ENCODE data around the gene POLE.

POLE gene

GRCh38 chr12:132625731-132626430 is 61.3 kb downstream of the POLE start:
- no peak for DNase-seq

- DNase-seq = no peak
Measured at GRCh38 chr12:132624910-132625630, 62.1 kb downstream of the POLE start.

GRCh38 chr12:132624186-132624855 is 62.8 kb downstream of the POLE start:
- no peak for DNase-seq

GRCh38 chr12:132623072-132623869 is 63.9 kb downstream of the POLE start:
- no peak for DNase-seq

- DNase-seq = peak; percentile 59
Measured at GRCh38 chr12:132622437-132623071, 64.6 kb downstream of the POLE start.

GRCh38 chr12:132621657-132622435 is 65.3 kb downstream of the POLE start:
- DNase-seq = no peak

- no peak for DNase-seq
Measured at GRCh38 chr12:132620899-132621656, 66.1 kb downstream of the POLE start.

GRCh38 chr12:132620113-132620898 is 66.8 kb downstream of the POLE start:
- no peak for DNase-seq

- DNase-seq = no peak
Measured at GRCh38 chr12:132619386-132620112, 67.6 kb downstream of the POLE start.

GRCh38 chr12:132619071-132619385 is 68.1 kb downstream of the POLE start:
- no peak for DNase-seq

GRCh38 chr12:132618683-132619043 is 68.5 kb downstream of the POLE start, which contains the start of gene P2RX2:
TSS of gene P2RX2 (plus strand) at chr12:132618776. CDS start at chr12:132618817, 41 bp downstream.
- no peak for DNase-seq

- no peak for DNase-seq
Measured at GRCh38 chr12:132617822-132618682, 69.1 kb downstream of the POLE start.

GRCh38 chr12:132617135-132617701 is 69.9 kb downstream of the POLE start:
- no peak for DNase-seq

- no peak for DNase-seq
Measured at GRCh38 chr12:132615579-132616038, 71.5 kb downstream of the POLE start.

- peak; percentile 56 for DNase-seq
Measured at GRCh38 chr12:132614861-132615578, 72.1 kb downstream of the POLE start.

- no peak for DNase-seq
Measured at GRCh38 chr12:132614029-132614428, 73.1 kb downstream of the POLE start.

- DNase-seq = no peak
Measured at GRCh38 chr12:132611620-132612019, 75.5 kb downstream of the POLE start.

Measured in NCI-H226 (cell line).